Fibroblast of upper back skin (primary cell): ENCODE data around the gene TRMT44.
"Not testable (repeated sequence)": the region's sequence is repeated elsewhere in the genome, so short reads cannot be mapped to it uniquely, and the experiment has no call there.

ENCODE experiments used
- DNase-seq: peaks from one replicate; pipeline ENCODE4 v3.0.0-alpha.2; 2013

Gene TRMT44

DNA sequence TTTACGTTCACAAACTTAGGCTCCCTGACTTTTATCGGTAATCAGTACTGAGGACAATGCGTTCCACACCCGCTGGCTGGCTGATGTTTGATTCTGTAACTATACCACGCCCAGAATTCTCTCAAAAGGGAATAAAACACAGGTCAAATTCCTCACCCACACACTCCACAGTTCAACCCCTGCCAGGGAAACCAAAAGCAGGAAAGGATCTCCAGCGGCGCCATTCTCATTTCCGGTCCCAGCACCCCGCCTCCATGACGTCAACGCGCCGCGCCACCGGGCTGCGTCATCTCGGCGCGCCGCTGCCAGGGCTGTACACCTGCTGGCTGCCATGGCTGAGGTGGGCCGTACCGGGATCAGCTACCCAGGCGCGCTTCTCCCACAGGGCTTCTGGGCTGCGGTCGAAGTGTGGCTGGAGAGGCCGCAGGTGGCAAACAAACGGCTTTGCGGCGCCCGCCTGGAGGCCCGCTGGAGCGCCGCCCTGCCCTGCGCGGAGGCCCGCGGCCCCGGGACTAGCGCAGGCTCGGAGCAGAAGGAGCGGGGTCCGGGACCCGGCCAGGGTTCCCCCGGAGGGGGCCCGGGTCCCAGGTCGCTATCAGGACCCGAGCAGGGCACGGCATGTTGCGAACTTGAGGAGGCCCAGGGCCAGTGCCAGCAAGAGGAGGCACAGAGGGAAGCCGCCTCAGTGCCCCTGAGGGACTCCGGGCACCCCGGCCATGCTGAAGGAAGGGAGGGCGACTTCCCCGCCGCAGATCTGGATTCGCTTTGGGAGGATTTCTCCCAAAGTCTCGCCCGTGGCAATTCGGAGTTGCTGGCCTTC, at the start of gene TRMT44, which contains the start of gene ACOX3:
Gene TRMT44, plus strand, starts transcription at position 286 of the 820 bp plus-strand sequence. Its CDS starts 46 bp downstream, at position 332.
Gene ACOX3, minus strand, starts transcription at position 232 of the 820 bp plus-strand sequence. CDS start 24,202 bp downstream, outside the sequence.
- peak; percentile 89 for DNase-seq

DNA sequence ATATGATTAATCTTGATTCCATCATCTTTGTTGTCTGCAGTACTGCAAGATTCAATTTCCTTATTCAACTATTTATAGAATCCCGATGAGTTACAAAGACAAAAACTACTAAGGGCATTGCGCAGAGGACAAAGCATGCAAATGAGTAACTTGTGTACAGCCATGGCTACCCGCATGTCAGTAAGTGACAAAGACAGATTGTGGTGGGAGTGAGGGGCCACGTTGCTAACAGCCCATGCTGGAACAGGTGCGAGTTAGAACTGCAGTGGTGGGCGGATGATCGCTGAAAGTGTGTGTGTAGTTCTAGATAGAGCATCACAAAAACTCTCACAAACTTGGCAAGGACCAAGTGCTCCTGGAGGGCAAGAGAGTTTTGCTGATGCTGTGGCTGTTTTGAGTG, 49.5 kb upstream of the TRMT44 start:
- DNase-seq, result no peak

DNA sequence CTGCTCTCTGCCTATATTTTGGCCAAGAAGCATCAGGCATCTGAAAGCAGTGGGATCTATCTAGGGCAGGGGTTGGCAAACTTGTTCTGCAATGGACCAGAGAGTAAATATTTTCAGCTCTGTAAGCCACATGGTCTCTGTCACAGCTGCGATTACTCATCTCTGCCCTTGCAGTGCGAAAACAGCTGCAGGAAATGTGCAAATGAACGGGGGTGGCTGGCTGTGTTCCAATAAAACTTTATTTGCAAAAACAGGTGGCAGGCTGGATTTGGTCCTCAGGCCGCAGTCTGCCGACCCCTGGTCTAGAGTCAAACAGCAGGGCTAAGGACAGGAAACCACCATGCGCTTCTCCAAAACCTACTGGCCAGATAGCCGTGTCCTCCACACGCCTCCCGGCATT, 48.6 kb upstream of the TRMT44 start:
- peak; percentile 63 for DNase-seq

- DNase-seq, result no peak
Observed at GRCh38 chr4:8392591-8393190, 47.9 kb upstream of the TRMT44 start.

DNA sequence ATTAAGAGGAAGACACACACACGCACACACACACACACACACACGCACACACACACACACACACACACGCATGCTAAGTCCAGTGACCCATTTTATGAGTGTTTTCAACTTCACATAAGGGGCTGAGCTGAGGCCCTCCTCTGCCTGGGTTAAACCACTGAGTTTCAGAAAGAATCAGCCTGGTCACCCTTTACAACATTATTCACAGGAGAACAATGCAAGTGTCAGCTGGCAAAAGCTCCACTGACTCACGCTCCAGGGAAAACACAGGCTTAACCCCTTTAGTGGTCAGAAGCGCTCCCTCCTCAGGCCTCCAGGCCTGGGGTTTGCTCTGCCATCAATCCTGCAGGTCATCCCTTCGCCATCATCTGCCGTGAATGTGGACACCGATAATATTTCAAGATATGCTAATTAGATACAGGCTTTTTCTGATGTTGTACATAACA, 47.0 kb upstream of the TRMT44 start:
- peak; percentile 95 for DNase-seq

- DNase-seq, result peak; percentile 59
Observed at GRCh38 chr4:8394061-8394519, 46.5 kb upstream of the TRMT44 start.

- DNase-seq, result no peak
Observed at GRCh38 chr4:8394806-8395205, 45.8 kb upstream of the TRMT44 start.

DNA sequence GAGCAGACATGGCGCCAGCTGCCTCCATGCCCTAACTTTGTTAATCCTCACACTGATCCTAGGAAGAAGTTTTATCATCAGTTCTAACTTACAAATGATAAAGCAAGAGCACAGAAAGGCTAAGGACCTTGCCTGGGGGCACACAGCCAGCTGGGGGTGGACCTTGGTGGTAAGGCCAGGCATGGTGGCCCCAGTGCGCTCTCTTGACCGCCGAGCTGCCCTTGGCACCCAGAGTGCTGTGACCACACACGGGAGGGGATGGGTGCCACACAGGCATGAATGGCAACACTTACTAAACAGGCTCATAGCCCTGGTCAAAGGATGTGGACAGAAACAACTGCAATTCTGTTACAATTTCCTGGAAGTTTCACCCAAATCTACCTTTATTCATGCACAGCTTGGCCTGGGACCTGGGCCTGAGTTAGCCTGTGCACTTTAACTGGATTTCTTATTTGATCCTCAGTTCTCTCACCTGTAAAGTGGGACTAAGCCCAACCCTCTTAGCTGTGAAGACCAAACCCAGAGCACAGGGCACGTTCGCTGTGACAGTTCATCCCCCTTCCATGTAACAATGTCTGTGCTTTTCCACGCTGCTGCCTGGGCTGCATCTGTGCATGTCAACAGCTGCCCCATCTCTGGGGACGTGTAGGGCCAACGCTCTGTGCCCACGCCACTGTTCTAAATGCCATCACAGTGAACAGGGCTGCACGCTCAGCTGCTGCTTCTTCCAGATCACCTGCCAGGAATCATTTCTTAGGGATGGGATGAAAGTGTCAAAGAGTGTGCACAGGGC, 44.9 kb upstream of the TRMT44 start:
- DNase-seq, result no peak

- no peak for DNase-seq
Observed at GRCh38 chr4:8396762-8397406, 43.7 kb upstream of the TRMT44 start.

- no peak for DNase-seq
Observed at GRCh38 chr4:8398347-8398746, 42.2 kb upstream of the TRMT44 start.

DNA sequence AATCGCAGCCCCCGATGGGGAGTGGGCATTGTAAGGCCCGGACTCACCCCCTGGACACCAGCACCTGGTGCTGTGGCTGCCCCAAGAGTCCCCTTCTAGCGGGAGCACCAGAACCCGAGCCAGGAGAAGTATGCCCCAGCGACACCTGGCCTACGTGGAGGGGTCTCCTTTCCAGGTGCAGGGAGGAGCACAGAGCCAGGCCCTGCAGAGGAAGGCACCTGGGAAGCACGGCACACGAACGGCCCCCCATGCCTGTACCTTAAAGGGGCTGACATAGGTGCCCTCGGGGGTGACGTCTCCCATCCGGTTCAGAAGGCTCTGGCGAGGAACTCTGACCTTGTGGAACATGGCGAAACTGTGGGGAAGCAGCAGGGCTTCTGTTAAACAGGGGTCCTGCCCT, 41.3 kb upstream of the TRMT44 start:
- DNase-seq, result no peak

DNA sequence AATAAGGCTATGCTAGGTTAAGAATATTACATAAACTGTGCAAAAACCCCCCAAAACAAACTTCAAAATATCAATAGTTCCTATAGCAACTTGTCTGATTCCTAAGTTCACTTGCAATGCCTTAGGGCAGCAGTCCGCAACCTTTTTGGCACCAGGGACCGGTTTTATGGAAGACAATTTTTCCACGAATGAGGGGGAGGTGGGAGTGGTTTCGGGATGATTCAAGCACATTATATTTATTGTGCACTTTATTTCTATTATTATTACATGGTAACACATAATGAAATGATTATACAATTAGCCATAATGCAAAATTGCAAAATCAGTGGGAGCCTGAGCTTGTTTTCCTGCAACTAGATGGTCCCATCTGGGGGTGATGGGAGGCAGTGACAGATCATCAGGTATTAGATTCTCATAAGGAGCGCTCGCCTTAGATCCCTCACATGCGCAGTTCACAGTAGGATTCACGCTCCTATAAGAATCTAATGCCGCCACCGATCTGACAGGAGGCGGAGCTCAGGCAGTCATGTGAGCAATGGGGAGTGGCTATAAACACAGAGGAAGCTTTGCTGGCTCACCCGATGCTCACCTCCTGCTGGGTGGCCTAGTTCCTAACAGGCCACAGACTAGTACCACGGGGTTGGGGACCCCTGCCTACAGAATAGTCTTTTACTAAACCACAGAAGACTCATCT, 39.8 kb upstream of the TRMT44 start:
- no peak for DNase-seq

GRCh38 chr4:8401665-8402064, 38.9 kb upstream of the TRMT44 start:
- no peak for DNase-seq

GRCh38 chr4:8402181-8402597, 38.4 kb upstream of the TRMT44 start:
- DNase-seq, result no peak

GRCh38 chr4:8402640-8403039, 37.9 kb upstream of the TRMT44 start:
- no peak for DNase-seq

- DNase-seq, result peak; percentile 77
Observed at GRCh38 chr4:8403173-8403753, 37.3 kb upstream of the TRMT44 start.

DNA sequence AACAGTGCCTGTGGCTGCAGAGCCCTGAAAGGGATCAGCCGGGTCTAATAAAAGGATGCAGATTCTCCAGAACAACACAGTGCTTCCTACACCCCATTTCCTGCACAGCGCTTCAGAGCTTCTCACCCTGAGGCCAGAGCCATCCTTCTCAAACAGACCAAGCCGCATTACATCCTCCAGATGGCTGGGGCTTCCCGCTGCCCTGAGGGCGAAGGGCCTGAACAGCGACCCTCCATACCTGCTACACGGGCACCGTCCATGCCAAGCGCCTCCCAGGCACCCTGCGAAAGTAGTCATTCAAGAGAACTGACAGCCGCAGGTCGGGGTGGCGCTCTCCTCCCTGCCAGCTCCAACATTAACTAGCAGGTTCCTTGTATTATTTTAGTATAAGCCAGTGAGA, 36.6 kb upstream of the TRMT44 start:
- no peak for DNase-seq

DNA sequence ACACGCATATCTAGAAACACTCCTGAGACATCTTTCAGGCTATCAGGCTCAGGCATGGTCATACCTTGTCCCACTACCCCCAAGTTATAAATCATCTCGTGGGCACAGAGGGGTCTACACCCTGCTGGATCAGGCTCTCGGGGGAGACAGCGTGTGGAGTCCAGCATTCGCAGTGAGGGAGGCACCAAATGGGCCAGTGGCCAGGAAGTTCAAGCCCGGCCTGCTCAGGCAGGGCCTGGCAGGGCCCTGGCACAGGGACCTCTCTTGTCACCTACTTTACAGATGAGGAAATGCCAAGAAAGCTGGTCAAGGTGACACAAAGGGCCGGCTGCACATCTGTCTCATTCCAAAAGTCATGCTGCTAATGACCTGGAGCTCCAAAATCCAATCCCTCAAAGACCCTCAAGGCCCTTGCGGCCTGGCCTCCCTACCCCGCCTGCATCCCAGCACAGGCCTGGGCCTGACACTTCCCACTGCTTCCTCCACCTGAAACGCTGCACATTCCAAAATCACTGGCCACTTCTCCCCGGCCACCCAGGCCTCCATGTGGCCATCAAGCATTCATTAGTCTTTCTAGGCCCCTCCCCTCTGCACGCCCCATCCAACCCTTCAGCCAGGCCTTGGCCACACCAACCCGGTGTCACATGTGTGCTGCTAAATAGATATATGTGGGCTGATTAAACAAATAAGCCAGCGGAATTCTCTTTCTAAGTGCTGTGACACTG, 35.6 kb upstream of the TRMT44 start:
- no peak for DNase-seq

GRCh38 chr4:8405516-8405875, 35.1 kb upstream of the TRMT44 start:
- DNase-seq, result no peak

DNA sequence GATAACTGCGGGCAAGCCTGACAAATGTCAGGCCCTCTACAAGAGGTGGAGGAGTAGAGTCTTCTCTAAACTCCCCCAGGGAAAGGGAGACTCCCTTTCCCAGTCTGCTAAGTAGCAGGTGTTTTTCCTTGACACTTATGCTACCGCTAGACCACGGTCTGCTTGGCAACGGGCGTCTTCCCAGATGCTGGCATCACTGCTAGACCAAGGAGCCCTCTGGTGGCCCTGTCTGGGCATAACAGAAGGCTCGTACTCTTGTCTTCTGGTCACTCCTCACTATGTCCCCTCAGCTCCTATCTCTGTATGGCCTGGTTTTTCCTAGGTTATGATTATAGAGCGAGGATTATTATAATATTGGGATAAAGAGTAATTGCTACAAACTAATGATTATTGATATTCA, 33.7 kb upstream of the TRMT44 start:
- DNase-seq, result not testable (repeated sequence)

- no peak for DNase-seq
Observed at GRCh38 chr4:8407316-8407715, 33.3 kb upstream of the TRMT44 start.
